HK-2 (cell line): ENCODE results near the gene CHERP.
"Not testable (repeated sequence)": the region's sequence is repeated elsewhere in the genome, so short reads cannot be mapped to it uniquely, and the experiment has no call there.

ENCODE experiments used
- DNase-seq: peaks from one replicate; pipeline ENCODE4 v3.0.0-alpha.2; 2018; ENCODE audit not compliant: unreplicated experiment

Gene CHERP

DNA sequence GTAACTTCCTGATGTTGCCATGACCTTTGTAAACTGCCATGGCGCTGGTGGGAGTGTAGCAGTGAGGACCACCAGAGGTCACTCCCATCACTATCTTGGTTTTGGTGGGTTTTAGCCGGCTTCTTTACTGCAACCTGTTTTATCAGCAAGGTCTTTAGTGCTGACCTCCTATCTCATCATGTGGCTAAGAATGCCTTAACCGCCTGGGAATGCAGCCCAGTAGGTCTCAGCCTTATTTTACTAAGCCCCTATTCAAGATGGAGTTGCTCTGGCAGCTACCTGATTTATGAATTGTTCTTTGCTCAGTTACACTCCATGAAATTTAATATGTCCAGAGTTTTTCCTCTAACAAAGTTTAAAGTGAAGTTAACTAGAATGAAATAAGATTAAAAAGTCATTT, 65.8 kb downstream of the CHERP start:
- no peak for DNase-seq

GRCh38 chr19:16473875-16474392, 68.3 kb downstream of the CHERP start:
- no peak for DNase-seq

DNA sequence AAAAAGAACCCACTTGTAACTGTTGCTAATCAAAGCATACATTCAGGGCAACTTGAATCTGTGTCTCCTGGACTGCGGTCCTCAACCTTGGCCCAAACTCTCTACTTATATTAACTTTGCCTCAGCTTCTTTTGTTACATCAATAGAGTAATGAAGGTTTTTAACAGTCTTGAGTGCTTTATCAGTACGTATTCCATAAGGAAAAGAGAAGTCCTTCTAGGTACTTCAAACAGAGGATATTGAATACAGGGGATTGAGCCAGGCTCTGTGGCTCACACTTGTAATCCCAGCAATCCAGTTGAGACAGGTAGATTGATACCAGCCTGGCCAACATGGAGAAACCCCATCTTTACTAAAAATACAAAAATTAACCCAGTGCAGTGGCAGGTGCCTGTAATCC, 69.2 kb downstream of the CHERP start:
- no peak for DNase-seq

- DNase-seq = not testable (repeated sequence)
These were observed 69.7 kb downstream of the CHERP start for GRCh38 chr19:16472559-16472899.

DNA sequence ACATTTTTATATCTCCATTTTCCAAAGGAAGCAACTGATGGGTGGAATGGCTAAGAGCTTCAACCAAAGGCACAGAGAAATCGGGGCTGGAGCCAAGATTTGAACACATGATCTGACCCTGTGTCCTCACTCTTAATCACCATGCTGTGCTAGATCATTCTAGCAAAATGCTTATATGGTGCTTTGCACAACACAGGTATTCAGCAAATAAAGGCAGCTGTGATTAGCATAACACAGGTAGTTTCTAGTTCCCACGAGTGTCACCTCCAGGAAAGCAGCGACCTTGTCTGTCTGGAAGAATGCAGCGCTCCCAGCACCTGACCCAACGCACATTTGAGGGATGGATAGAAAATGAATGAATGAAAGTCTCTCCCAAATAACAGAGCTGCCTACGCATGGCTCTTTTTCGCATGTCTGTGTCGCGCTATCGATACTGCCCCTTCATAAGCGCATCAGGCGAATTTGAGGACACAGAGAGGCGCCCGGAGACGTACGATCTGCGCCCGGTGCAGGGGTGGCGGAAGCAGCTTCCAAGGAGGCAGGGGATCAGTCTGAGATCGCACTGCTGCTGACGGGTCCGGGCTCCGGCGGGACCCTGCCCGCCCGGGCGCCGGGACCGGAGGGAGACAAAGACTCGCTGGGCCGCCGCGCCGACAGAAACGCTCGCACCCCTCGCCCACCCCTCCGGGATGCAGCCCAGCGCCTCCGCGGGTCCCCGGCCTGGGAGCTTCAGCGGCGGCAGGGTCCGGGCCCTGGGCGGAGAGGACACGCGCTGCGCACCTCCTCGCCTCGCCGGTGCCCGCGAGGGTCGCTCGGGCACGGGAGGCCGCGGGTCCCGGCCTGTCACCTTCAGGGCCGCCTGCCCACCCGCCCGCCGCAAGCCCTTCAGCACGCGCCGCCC, 71.1 kb downstream of the CHERP start:
- peak; percentile 24 for DNase-seq

GRCh38 chr19:16470541-16470910, 71.7 kb downstream of the CHERP start:
- DNase-seq = no peak
